Measurements from ENCODE around the gene CEPT1. TPM values are rescaled to one million over a fixed set of nuclear protein-coding genes. Genes with fewer than 3 reads are reported as not detected.

Gene CEPT1
- total and polyA plus RNA-seq, 2 donors from 2014 or later = 19.2 to 35.7 TPM

GRCh38 chr1:111145963-111146768, 6.1 kb downstream of the CEPT1 start:
- Histone ChIP-seq H3K4me3 (ENCODE audit: low read length in 3 of 3) (no peak overlapping the region), H3K27ac (ENCODE audit: low read depth in 2 of 2, low read length in 2 of 2) (no peak overlapping the region), H3K36me3 (ENCODE audit: control insufficient read depth in 2 of 3, insufficient read depth in 3 of 3, low read length in 3 of 3) (peaks cover 0 to 21% (median 15%) of the 10 kb centered on the region in 3 donors), H3K4me1 (ENCODE audit: control insufficient read depth in 2 of 3, insufficient read depth in 2 of 3, low read depth in 1 of 3, low read length in 3 of 3) (peaks cover 0 to 6% (median 3%) of the 10 kb centered on the region in 3 donors), H3K27me3 (ENCODE audit: control insufficient read depth, insufficient read depth, low read length) (no peaks in the 10 kb centered on the region), H3K9me3 (ENCODE audit: control insufficient read depth in 2 of 3, insufficient read depth in 1 of 3, low read length in 3 of 3) (no peaks in the 10 kb centered on the region), H3K9ac (ENCODE audit: low read length in 3 of 3) (no peak overlapping the region)
- TF ChIP-seq CTCF (IDR thresholded peaks at IDR 0.05; ENCODE audit: borderline replicate concordance, extremely low read depth, insufficient read depth) = no peak
- DNase-seq (no peak), FAIRE-seq (no peak)
- intact Hi-C loops (cut with DNase I) = no loop called here

GRCh38 chr1:111147948-111148347, 7.9 kb downstream of the CEPT1 start:
- H3K4me1 ChIP-seq (ENCODE audit: control insufficient read depth in 2 of 3, insufficient read depth in 2 of 3, low read depth in 1 of 3, low read length in 3 of 3) = peaks cover 0 to 2% (median 0%) of the 10 kb centered on the region in 3 donors
- DNase-seq = no peak
- H3K36me3 ChIP-seq (ENCODE audit: control insufficient read depth in 2 of 3, insufficient read depth in 3 of 3, low read length in 3 of 3) = peaks cover 0 to 25% (median 15%) of the 10 kb centered on the region in 3 donors
- no peak overlapping the region for H3K4me3 ChIP-seq (ENCODE audit: low read length in 3 of 3)
- no peaks in the 10 kb centered on the region for H3K9me3 ChIP-seq (ENCODE audit: control insufficient read depth in 2 of 3, insufficient read depth in 1 of 3, low read length in 3 of 3)
- H3K27ac ChIP-seq (ENCODE audit: low read depth in 2 of 2, low read length in 2 of 2) = no peak overlapping the region
- intact Hi-C loops (cut with DNase I) = no loop called here
- FAIRE-seq = no peak
- no peak overlapping the region for H3K9ac ChIP-seq (ENCODE audit: low read length in 3 of 3)
- no peak for TF ChIP-seq CTCF (IDR thresholded peaks at IDR 0.05; ENCODE audit: borderline replicate concordance, extremely low read depth, insufficient read depth)
- H3K27me3 ChIP-seq (ENCODE audit: control insufficient read depth, insufficient read depth, low read length) = no peaks in the 10 kb centered on the region

- no peak overlapping the region for H3K9ac ChIP-seq (ENCODE audit: low read length in 3 of 3)
- no peaks in the 10 kb centered on the region for H3K9me3 ChIP-seq (ENCODE audit: control insufficient read depth in 2 of 3, insufficient read depth in 1 of 3, low read length in 3 of 3)
- intact Hi-C loops (cut with DNase I) = no loop called here
- no peaks in the 10 kb centered on the region for H3K27me3 ChIP-seq (ENCODE audit: control insufficient read depth, insufficient read depth, low read length)
- DNase-seq (no peak), FAIRE-seq (no peak)
- TF ChIP-seq CTCF (IDR thresholded peaks at IDR 0.05; ENCODE audit: borderline replicate concordance, extremely low read depth, insufficient read depth) = no peak
- peaks cover 0 to 2% (median 0%) of the 10 kb centered on the region in 3 donors for H3K4me1 ChIP-seq (ENCODE audit: control insufficient read depth in 2 of 3, insufficient read depth in 2 of 3, low read depth in 1 of 3, low read length in 3 of 3)
- H3K36me3 ChIP-seq (ENCODE audit: control insufficient read depth in 2 of 3, insufficient read depth in 3 of 3, low read length in 3 of 3) = peaks cover 0 to 29% (median 15%) of the 10 kb centered on the region in 3 donors
- no peak overlapping the region for H3K27ac ChIP-seq (ENCODE audit: low read depth in 2 of 2, low read length in 2 of 2)
- H3K4me3 ChIP-seq (ENCODE audit: low read length in 3 of 3) = no peak overlapping the region
Observed at GRCh38 chr1:111148376-111148881, 8.4 kb downstream of the CEPT1 start.
